Measurements from ENCODE around the gene NTM.

Gene NTM

DNA sequence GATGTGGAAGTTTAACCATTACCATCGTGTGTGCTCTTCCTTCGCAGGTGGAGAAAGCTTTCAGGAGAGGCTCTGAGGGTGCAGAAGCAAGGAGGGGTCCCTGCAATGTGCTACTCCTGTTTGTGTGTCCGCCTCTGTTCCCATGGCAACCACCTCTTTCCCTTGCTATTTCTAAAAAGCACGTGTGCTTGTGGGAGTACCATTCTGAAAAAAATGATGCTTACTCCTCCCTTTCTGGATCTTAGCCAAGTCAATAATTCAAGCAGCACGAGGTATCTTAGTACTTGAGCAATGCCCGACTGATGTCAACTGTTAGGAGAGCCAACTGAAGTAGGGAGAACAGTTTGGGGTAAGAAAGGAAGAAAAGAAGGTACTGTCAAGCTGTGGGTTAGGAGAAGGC is 628.7 kb downstream of the NTM start:
- Histone ChIP-seq H3K36me3 (ENCODE audit: insufficient read depth, low read depth, low read length) (no peaks in the 10 kb centered on the region), H3K27ac (ENCODE audit: low read length) (no peak overlapping the region), H3K27me3 (ENCODE audit: insufficient read depth, low read length) (no peaks in the 10 kb centered on the region), H3K9ac (ENCODE audit: low read depth, low read length) (no peak overlapping the region), H3K4me1 (ENCODE audit: insufficient read depth, low read length) (peaks cover 7% of the 10 kb centered on the region; the same call in 1 of the 2 replicates), H3K4me3 (ENCODE audit: low read length) (no peak overlapping the region), H3K9me3 (ENCODE audit: insufficient read depth, low read depth, low read length) (peaks cover 17% of the 10 kb centered on the region; the same call in 1 of the 2 replicates)

DNA sequence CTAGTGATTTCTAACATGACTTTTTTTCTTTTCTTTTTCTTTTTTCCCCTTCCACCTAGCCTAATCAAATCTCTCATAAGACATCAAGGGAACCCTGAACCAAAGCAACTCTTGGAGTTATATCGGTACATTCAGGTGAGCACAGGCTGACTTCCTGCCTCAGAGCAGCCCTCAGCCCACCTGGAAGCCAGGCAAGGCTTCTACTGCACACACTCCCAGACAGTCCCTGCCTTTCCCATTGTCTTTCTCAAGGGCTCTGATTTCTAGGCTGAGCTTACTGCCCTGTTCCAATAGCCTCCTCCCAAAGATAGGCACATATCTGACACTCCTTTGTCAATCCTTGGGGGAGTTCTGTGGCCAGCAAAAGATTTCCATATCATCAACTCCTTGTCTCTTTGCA is 629.5 kb downstream of the NTM start:
- Histone ChIP-seq H3K36me3 (ENCODE audit: insufficient read depth, low read depth, low read length) (no peaks in the 10 kb centered on the region), H3K9me3 (ENCODE audit: insufficient read depth, low read depth, low read length) (peaks cover 14% of the 10 kb centered on the region; the same call in 1 of the 2 replicates), H3K27me3 (ENCODE audit: insufficient read depth, low read length) (no peaks in the 10 kb centered on the region), H3K4me1 (ENCODE audit: insufficient read depth, low read length) (peaks cover 7% of the 10 kb centered on the region; the same call in 1 of the 2 replicates), H3K27ac (ENCODE audit: low read length) (no peak overlapping the region), H3K9ac (ENCODE audit: low read depth, low read length) (no peak overlapping the region), H3K4me3 (ENCODE audit: low read length) (no peak overlapping the region)

DNA sequence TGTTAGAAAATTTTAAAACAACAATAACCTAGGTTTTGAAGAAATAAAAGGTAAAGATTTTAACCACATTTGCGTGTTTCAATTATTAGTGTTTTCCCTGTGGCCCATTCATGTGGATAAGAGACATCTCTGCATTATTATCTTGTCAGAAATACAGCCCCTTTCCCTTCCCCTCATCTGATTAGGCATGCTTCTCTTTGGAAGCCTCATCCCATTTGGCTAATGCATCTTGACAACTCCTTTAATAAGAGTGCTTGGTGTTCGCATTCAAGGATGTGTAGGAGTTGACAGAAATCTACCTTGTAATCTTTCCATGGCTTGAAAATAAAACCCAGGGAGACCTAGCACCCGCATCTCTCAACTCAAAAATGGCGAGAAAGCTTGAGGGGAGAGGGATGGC is 635.5 kb downstream of the NTM start:
- Histone ChIP-seq H3K27me3 (ENCODE audit: insufficient read depth, low read length) (peaks cover 12% of the 10 kb centered on the region), H3K36me3 (ENCODE audit: insufficient read depth, low read depth, low read length) (no peaks in the 10 kb centered on the region), H3K9ac (ENCODE audit: low read depth, low read length) (no peak overlapping the region), H3K4me1 (ENCODE audit: insufficient read depth, low read length) (peaks cover 36% of the 10 kb centered on the region), H3K27ac (ENCODE audit: low read length) (no peak overlapping the region), H3K4me3 (ENCODE audit: low read length) (no peak overlapping the region), H3K9me3 (ENCODE audit: insufficient read depth, low read depth, low read length) (no peaks in the 10 kb centered on the region)

DNA sequence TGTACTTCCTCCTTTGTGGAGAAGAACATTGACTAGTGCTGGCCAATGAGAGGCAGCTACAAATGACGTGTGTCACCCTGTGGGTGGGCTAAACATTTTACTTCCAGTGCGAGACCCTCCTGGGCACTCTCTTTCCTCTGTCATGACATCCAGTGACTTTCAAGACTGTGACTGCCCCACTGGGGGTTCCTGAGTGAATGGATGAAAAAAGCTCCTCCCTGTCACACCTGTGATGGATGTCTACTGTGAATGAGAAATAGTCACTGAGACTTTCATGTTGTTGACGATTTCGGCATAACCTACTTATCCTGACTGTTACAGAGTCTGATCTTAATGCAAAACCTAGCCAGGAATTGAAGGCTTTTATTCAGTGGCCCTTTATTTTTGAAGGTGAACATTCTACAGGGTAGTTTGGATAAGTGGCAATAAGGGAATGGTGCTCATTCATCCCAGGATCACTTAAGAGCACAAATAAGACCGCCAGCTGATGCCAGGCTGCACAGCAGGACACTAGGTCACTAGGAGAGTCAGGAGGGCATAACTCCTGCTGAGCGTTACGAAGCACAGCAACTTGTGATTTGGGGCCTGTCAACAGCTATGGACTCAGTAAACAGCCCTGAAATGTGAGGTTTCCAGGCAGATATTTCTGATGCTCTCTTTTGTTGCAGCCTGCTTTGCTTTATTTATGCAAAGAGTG is 636.6 kb downstream of the NTM start:
- Histone ChIP-seq H3K9me3 (ENCODE audit: insufficient read depth, low read depth, low read length) (no peaks in the 10 kb centered on the region), H3K36me3 (ENCODE audit: insufficient read depth, low read depth, low read length) (no peaks in the 10 kb centered on the region)

DNA sequence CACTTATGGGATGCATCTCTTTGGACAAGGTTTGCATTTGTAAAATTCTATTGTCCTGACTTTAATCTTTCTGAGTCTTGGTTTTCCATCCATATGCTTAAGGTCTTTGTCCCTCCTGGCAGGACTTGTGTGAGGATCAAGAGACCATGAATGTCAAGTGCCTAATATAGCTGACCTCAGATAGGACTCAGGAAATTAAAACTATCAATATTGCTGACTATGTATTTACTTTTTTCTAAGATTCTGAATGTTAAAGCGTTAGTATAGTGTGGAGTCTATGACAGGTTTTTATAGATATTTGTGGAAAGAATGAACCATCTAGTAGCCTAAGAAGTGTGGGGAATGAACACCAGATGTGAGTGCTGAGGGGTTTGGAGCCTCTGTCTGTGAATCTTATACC is 637.8 kb downstream of the NTM start:
- no peaks in the 10 kb centered on the region for H3K9me3 ChIP-seq (ENCODE audit: insufficient read depth, low read depth, low read length)
- H3K27ac ChIP-seq (ENCODE audit: low read length), result no peak overlapping the region
- no peak overlapping the region for H3K4me3 ChIP-seq (ENCODE audit: low read length)
- peaks cover 12% of the 10 kb centered on the region for H3K27me3 ChIP-seq (ENCODE audit: insufficient read depth, low read length)
- H3K4me1 ChIP-seq (ENCODE audit: insufficient read depth, low read length), result peaks cover 36% of the 10 kb centered on the region
- H3K9ac ChIP-seq (ENCODE audit: low read depth, low read length), result no peak overlapping the region
- no peaks in the 10 kb centered on the region for H3K36me3 ChIP-seq (ENCODE audit: insufficient read depth, low read depth, low read length)

More for the DNA sequence above, 636.6 kb downstream of the NTM start:
- Histone ChIP-seq H3K27me3 (ENCODE audit: insufficient read depth, low read length) (peaks cover 12% of the 10 kb centered on the region), H3K27ac (ENCODE audit: low read length) (no peak overlapping the region), H3K4me1 (ENCODE audit: insufficient read depth, low read length) (peaks cover 36% of the 10 kb centered on the region), H3K9ac (ENCODE audit: low read depth, low read length) (no peak overlapping the region), H3K4me3 (ENCODE audit: low read length) (no peak overlapping the region)

DNA sequence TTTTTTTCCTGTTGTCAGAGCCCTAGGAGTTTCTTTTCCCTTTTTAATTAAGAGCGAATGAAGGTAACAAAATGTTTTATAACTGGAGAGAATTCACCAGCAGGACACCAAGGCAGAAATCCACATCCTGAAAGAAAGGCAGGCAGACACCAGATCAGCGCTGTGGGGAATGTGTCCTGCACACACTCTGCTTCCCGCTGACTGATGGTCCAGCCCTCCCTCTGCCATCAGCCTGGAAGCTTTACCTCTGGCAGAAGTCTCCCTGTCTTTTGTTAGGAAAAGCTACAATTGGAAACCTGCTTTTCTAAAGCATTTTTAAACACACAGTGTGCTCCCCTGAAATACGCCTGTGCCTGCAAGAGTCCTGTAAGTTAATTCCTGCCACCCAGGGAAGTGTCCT is 638.5 kb downstream of the NTM start:
- Histone ChIP-seq H3K9me3 (ENCODE audit: insufficient read depth, low read depth, low read length) (no peaks in the 10 kb centered on the region), H3K4me3 (ENCODE audit: low read length) (no peak overlapping the region), H3K9ac (ENCODE audit: low read depth, low read length) (no peak overlapping the region), H3K27me3 (ENCODE audit: insufficient read depth, low read length) (peaks cover 12% of the 10 kb centered on the region), H3K27ac (ENCODE audit: low read length) (no peak overlapping the region), H3K36me3 (ENCODE audit: insufficient read depth, low read depth, low read length) (no peaks in the 10 kb centered on the region), H3K4me1 (ENCODE audit: insufficient read depth, low read length) (peaks cover 30% of the 10 kb centered on the region)

DNA sequence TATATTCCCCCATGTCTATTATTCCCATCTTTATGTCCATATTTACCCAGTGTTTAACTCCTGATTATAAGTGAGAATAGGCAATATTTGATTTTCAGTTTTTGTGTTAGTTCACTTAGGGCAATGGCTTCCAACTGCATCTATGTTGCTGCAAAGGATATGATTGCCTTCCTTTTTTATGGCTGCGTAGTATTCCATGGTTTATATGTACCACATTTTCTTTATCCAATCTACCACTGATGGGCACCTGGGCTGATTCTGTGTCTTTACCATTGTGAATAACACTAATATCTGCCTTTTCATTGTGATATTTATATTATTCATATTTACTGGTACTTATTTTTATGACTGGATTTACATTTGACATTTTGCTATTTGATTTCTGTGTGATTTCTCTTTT is 649.6 kb downstream of the NTM start:
- Histone ChIP-seq H3K4me1 (ENCODE audit: insufficient read depth, low read length) (peaks cover 13% of the 10 kb centered on the region), H3K36me3 (ENCODE audit: insufficient read depth, low read depth, low read length) (no peaks in the 10 kb centered on the region), H3K9me3 (ENCODE audit: insufficient read depth, low read depth, low read length) (no peaks in the 10 kb centered on the region; the same call in 1 of the 2 replicates), H3K27me3 (ENCODE audit: insufficient read depth, low read length) (no peaks in the 10 kb centered on the region), H3K9ac (ENCODE audit: low read depth, low read length) (no peak overlapping the region), H3K4me3 (ENCODE audit: low read length) (no peak overlapping the region), H3K27ac (ENCODE audit: low read length) (no peak overlapping the region)

DNA sequence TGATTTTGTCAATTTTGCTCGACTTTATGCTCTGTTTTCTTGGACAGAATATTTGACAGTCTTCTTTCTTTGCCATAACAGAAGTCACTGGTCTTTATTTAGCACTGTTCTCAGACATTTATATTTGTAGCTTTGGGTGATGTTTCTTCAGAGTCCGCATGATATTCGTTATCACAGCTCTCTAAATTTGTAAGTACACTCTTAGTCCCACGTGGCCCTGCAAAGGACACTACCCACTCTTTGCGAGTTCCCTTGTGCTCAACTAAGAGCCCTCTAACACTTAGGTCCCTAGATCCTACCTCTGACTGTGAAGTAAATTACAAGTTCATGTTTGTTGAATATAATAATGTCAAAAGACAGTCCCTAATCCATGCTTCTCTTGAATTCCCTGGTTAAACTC is 651.9 kb downstream of the NTM start:
- Histone ChIP-seq H3K4me3 (ENCODE audit: low read length) (no peak overlapping the region), H3K9me3 (ENCODE audit: insufficient read depth, low read depth, low read length) (no peaks in the 10 kb centered on the region; the same call in 1 of the 2 replicates), H3K4me1 (ENCODE audit: insufficient read depth, low read length) (peaks cover 16% of the 10 kb centered on the region), H3K27me3 (ENCODE audit: insufficient read depth, low read length) (no peaks in the 10 kb centered on the region), H3K9ac (ENCODE audit: low read depth, low read length) (no peak overlapping the region), H3K27ac (ENCODE audit: low read length) (no peak overlapping the region), H3K36me3 (ENCODE audit: insufficient read depth, low read depth, low read length) (no peaks in the 10 kb centered on the region)

DNA sequence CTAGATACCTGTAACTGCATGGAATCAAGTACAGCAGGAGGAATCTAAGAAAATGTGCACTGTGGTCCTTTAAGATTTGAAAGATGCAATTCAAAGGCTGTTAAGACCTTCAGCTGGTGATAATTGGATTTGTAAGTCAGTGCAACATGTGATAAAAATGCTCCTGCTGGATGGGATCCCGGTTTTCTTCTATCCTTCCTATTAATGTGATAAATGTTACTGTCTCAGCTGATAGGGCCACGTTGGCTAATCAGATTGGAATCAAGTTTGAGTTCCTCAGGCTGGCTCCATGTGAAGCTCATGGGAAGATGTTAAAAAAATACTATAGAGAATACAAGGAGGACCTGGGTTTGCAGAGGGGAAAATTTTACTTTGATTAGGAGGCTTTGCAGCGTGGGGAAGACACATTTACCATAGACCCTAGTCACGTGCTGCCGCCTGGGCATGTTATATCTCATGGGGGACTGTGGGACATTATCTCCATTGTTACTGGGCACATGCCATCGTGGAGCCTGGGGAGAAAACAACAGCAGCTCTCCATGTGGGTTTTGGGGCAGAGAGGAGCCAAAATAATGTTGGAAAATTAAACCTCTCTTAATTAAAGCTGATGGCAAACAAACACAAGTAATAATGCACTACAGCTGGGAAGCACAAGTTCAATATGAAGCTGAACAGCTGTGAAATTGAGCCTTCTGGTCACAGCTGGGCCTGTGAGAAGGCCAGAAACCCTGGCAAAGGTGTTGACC is 652.5 kb downstream of the NTM start:
- H3K4me3 ChIP-seq (ENCODE audit: low read length), result no peak overlapping the region
- H3K27me3 ChIP-seq (ENCODE audit: insufficient read depth, low read length), result no peaks in the 10 kb centered on the region
- H3K36me3 ChIP-seq (ENCODE audit: insufficient read depth, low read depth, low read length), result no peaks in the 10 kb centered on the region
- no peak overlapping the region for H3K27ac ChIP-seq (ENCODE audit: low read length)
- H3K9me3 ChIP-seq (ENCODE audit: insufficient read depth, low read depth, low read length), result no peaks in the 10 kb centered on the region; the same call in 1 of the 2 replicates
- H3K4me1 ChIP-seq (ENCODE audit: insufficient read depth, low read length), result peaks cover 14% of the 10 kb centered on the region
- no peak overlapping the region for H3K9ac ChIP-seq (ENCODE audit: low read depth, low read length)

DNA sequence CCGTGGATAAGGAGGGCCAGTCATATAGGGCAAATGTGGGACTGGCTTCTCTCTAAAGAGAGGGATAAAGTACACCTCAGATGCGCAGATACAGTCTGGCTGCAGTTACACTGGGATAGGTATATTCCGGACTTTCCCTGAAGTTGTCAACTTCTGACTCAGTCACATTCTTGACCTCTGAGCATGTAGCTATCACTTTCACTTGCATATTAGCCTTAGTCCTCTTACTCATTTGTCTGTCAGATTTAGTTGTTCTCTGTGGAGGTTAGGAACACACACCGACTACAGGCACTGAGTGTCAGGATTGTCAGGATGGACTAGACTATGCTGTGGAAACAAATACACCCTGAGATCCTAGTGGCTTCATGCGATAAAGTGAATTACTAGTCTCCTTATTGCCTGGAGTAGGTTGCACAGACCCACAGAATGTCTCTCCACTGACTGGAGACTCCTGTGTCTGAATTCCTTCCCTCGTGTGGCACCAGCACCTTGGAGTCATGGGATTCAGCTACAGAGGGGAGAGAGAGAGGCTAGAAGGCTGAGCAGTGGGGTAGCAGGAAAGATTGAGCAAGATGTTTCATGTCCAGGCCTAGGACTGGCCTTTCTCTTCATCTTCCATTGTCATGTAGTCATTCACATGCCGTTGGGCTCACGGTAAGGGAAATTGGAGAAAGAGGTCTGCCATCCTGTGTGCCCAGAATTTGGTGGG is 654.3 kb downstream of the NTM start:
- H3K27me3 ChIP-seq (ENCODE audit: insufficient read depth, low read length), result no peaks in the 10 kb centered on the region
- H3K4me1 ChIP-seq (ENCODE audit: insufficient read depth, low read length), result peaks cover 15% of the 10 kb centered on the region
- H3K9me3 ChIP-seq (ENCODE audit: insufficient read depth, low read depth, low read length), result no peaks in the 10 kb centered on the region; the same call in 1 of the 2 replicates
- no peaks in the 10 kb centered on the region for H3K36me3 ChIP-seq (ENCODE audit: insufficient read depth, low read depth, low read length)
- H3K9ac ChIP-seq (ENCODE audit: low read depth, low read length), result no peak overlapping the region
- H3K4me3 ChIP-seq (ENCODE audit: low read length), result no peak overlapping the region
- H3K27ac ChIP-seq (ENCODE audit: low read length), result no peak overlapping the region

DNA sequence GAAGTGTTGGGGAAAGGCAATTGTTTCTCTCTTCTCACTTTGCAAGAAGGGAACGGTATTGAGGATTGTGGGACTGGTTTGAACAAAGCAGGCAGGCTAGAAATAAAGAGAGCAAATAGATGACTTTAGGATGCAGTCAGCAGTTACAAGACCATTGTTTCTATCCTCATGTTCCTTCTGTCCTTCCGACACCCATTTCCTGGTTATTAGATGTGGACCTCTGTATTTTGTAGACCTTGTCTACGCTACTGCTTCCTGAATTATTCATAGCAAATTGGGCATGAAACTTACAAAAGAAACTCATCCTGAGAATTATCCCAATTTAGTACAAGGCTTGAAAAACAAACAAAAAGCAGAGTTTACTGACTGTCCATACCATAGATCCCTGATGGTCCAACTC is 656.3 kb downstream of the NTM start:
- Histone ChIP-seq H3K4me3 (ENCODE audit: low read length) (no peak overlapping the region), H3K36me3 (ENCODE audit: insufficient read depth, low read depth, low read length) (no peaks in the 10 kb centered on the region), H3K9me3 (ENCODE audit: insufficient read depth, low read depth, low read length) (no peaks in the 10 kb centered on the region), H3K27ac (ENCODE audit: low read length) (no peak overlapping the region), H3K4me1 (ENCODE audit: insufficient read depth, low read length) (peaks cover 15% of the 10 kb centered on the region), H3K9ac (ENCODE audit: low read depth, low read length) (no peak overlapping the region), H3K27me3 (ENCODE audit: insufficient read depth, low read length) (no peaks in the 10 kb centered on the region)

All from iPS-20b (cell line).